WI38 (cell line): ENCODE measurements around the gene CEP192.

Experiments
- H3K4me3 ChIP-seq: 2 replicates; pipeline ENCODE4 v1.5.1; 2011; ENCODE audit warnings: low read depth, mild to moderate bottlenecking, control low read depth, low read length
- CTCF ChIP-seq: IDR thresholded peaks from 2 replicates; pipeline ENCODE4 v1.5.1; 2012; ENCODE audit warnings: low read depth, mild to moderate bottlenecking, control low read depth, low read length

Gene CEP192

DNA sequence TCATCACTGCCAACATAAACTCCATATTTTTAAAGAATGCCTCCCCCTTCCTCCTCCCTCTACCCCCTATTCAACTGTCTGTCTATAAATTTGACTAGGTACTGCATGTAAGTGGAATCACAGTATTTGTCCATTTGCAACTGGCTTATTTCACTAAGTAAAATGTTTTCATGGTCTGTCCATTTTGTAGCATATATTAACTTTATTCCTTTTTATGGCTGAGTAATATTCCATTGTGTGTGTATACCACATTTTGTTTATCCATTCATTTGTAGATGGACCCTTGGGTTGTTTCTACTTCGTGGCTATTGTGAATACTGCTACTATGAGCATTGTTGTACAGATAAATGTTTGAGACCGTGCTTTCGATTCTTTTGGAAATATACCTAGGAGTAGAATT, 32.7 kb upstream of the CEP192 start:
- TF ChIP-seq CTCF = no peak
- no peak overlapping the region for H3K4me3 ChIP-seq

DNA sequence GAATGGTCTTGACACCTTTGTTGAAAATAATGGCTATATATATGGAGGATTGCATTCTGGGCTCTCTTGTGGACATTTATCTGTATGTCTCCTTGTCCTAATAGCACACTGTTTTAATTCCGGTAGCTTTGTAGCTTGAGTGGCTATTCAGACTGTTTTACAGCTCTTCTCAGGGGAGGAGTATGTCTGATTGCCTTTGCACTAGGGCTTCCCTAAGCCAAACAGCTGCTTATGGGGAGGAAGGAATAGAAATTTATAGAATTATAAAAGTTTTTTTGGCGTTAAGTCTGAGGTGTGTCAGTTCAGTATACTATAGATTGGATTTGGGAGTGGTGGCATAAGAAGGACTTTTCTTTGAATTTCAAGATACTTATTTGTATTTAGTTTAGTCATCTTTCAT, 30.8 kb upstream of the CEP192 start:
- TF ChIP-seq CTCF = no peak
- H3K4me3 ChIP-seq = no peak overlapping the region

- no peak overlapping the region for H3K4me3 ChIP-seq
- no peak for TF ChIP-seq CTCF
Measured at GRCh38 chr18:12960853-12961397, 30.2 kb upstream of the CEP192 start.

- TF ChIP-seq CTCF = no peak
- H3K4me3 ChIP-seq = no peak overlapping the region
Measured at GRCh38 chr18:12963069-12963468, 28.1 kb upstream of the CEP192 start.

DNA sequence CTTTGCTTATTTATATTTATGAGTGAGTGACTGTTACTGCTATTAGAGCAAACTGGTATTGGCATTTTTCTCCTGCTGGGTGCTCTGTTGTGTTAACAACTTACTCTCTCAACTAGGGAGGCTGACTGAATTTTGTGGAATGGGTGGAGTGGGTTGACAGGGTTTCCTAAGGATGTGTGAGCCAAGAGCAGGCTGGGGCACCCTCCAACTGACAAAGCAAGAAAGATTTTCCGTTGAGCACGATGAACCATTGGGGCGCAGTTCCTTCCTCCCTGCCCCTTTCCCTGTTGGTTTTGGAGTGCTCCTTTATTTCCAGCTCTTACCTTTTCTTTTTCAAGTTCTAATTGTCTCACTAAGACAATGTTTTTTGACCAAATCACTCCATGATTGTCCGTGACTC, 23.0 kb upstream of the CEP192 start:
- no peak for TF ChIP-seq CTCF
- no peak overlapping the region for H3K4me3 ChIP-seq

GRCh38 chr18:12968619-12969018, 22.5 kb upstream of the CEP192 start:
- H3K4me3 ChIP-seq = no peak overlapping the region
- TF ChIP-seq CTCF = no peak

DNA sequence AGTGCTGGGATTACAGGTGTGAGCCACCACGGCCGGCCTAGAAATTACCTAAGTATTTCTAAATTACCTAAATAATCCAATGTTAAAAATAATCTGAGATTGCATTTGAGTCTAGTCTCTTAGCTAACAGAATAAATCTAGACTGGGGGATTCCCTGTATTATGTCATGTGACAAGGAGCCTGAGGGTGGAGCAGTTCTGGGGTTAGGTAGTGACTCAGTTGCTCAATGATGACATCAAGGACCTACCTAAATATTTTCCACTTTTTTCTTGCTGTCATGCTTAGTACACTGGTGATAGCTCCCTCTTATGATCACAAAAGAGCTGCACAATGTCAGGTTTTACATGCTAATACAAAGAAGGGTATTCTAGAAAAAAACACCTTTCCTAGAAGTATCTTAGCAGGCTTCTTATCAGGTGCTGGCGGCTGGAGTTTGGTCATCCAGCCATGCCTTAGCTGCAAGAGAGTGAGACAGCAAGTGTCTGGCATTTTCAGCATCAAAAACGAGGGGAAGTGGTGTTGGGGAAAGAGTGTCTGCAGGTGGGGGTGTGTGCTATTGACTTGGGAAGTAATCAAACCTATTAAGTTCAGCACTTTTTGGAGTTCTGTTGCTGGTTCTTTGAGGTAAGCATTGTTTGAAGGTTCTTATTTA, 17.5 kb upstream of the CEP192 start:
- no peak overlapping the region for H3K4me3 ChIP-seq
- TF ChIP-seq CTCF = no peak
